ENCODE measurements around the gene EPC1. TPM values are rescaled to one million over a fixed set of nuclear protein-coding genes. Genes with fewer than 3 reads are reported as not detected.
"Not testable (repeated sequence)": the region's sequence is repeated elsewhere in the genome, so short reads cannot be mapped to it uniquely, and the experiment has no call there.

EPC1 gene
- total RNA-seq, 1 donor from 2014 or later = 45.4 TPM

- Mint-ChIP-seq H3K36me3 (no peaks in the 10 kb centered on the region), H3K27me3 (ENCODE audit: insufficient read depth, low read depth) (no peaks in the 10 kb centered on the region), H3K4me1 (no peaks in the 10 kb centered on the region), H3K27ac (no peak overlapping the region), H3K4me3 (no peak overlapping the region), H3K9me3 (peaks cover 14% of the 10 kb centered on the region)
- Histone ChIP-seq H3K4me3 (no peak overlapping the region), H3K79me2 (ENCODE audit: low read depth) (no peaks in the 10 kb centered on the region), H4K20me1 (ENCODE audit: low read depth) (no peaks in the 10 kb centered on the region), H3K9me3 (ENCODE audit: low read depth) (no peaks in the 10 kb centered on the region), H3K9ac (no peak overlapping the region), H3K36me3 (no peaks in the 10 kb centered on the region), H2AFZ (replicated peaks) (no peak overlapping the region), H3K4me2 (no peak overlapping the region), H3K27me3 (no peaks in the 10 kb centered on the region), H3K4me1 (no peaks in the 10 kb centered on the region), H3K27ac (no peak overlapping the region), H3F3A (ENCODE audit: low read depth) (no peaks in the 10 kb centered on the region)
- DNase-seq (ENCODE audit: low spot score) = no peak
- TF ChIP-seq EZH2phosphoT487 (IDR thresholded peaks at IDR 0.05) (no peak), CTCF (IDR thresholded peaks at IDR 0.05) (no peak), EZH2 (IDR thresholded peaks at IDR 0.05) (no peak)
Measured at GRCh38 chr10:32225976-32226375, 121.0 kb downstream of the EPC1 start.

- H3K4me2 ChIP-seq; H3K27me3 ChIP-seq; H3K4me1 ChIP-seq; H2AFZ ChIP-seq (replicated peaks); H3K9me3 ChIP-seq (ENCODE audit: low read depth); H3K36me3 ChIP-seq; H3F3A ChIP-seq (ENCODE audit: low read depth); DNase-seq (ENCODE audit: low spot score); H3K27me3 Mint-ChIP-seq (ENCODE audit: insufficient read depth, low read depth); H3K27ac Mint-ChIP-seq; H3K36me3 Mint-ChIP-seq; H3K9ac ChIP-seq; H4K20me1 ChIP-seq (ENCODE audit: low read depth); H3K4me1 Mint-ChIP-seq; H3K79me2 ChIP-seq (ENCODE audit: low read depth); H3K4me3 ChIP-seq; H3K27ac ChIP-seq; H3K4me3 Mint-ChIP-seq: not testable (repeated sequence)
- H3K9me3 Mint-ChIP-seq = peaks cover 28% of the 10 kb centered on the region
Measured at GRCh38 chr10:32222376-32222775, 124.6 kb downstream of the EPC1 start.

GRCh38 chr10:32219156-32219555 is 127.8 kb downstream of the EPC1 start:
- not testable (repeated sequence) for H2AFZ ChIP-seq (replicated peaks); H3K27ac Mint-ChIP-seq; H3K27me3 ChIP-seq; H3K9ac ChIP-seq; H3K27ac ChIP-seq; H3K36me3 Mint-ChIP-seq; H3K4me3 ChIP-seq; H3K9me3 ChIP-seq (ENCODE audit: low read depth); H4K20me1 ChIP-seq (ENCODE audit: low read depth); H3K36me3 ChIP-seq; H3K4me1 Mint-ChIP-seq; H3K4me3 Mint-ChIP-seq; H3K4me1 ChIP-seq; H3K4me2 ChIP-seq; H3K79me2 ChIP-seq (ENCODE audit: low read depth); H3F3A ChIP-seq (ENCODE audit: low read depth); H3K27me3 Mint-ChIP-seq (ENCODE audit: insufficient read depth, low read depth); DNase-seq (ENCODE audit: low spot score)
- H3K9me3 Mint-ChIP-seq = peaks cover 25% of the 10 kb centered on the region

GRCh38 chr10:32218206-32219044 is 128.5 kb downstream of the EPC1 start:
- not testable (repeated sequence) for DNase-seq (ENCODE audit: low spot score); H3K27ac Mint-ChIP-seq; H2AFZ ChIP-seq (replicated peaks); H3K4me2 ChIP-seq; H3K9ac ChIP-seq; H3F3A ChIP-seq (ENCODE audit: low read depth); H3K9me3 ChIP-seq (ENCODE audit: low read depth); H3K36me3 Mint-ChIP-seq; H3K4me1 Mint-ChIP-seq; H3K27me3 Mint-ChIP-seq (ENCODE audit: insufficient read depth, low read depth); H3K4me3 ChIP-seq; H3K4me1 ChIP-seq; H3K36me3 ChIP-seq; H3K27me3 ChIP-seq; H3K27ac ChIP-seq; H3K4me3 Mint-ChIP-seq; H3K79me2 ChIP-seq (ENCODE audit: low read depth); H4K20me1 ChIP-seq (ENCODE audit: low read depth)
- peaks cover 24% of the 10 kb centered on the region for H3K9me3 Mint-ChIP-seq

Small RNAs within 50 kb of the gene (small RNA-seq; reads per million reads assigned to genes)
- gene RNU6-1244P = not detected

Other genes with a start within 250 kb of the EPC1 start
- gene CCDC7, start 99.0 kb upstream of the EPC1 start, total RNA-seq (ENCODE audit: low replicate concordance) = 4.1 and 6.9 TPM in 2 replicates

All from neural progenitor cell (in vitro differentiated cells).